MCF 10A (cell line): ENCODE results near the gene MKRN1. TPM values are rescaled to one million over a fixed set of nuclear protein-coding genes. Genes with fewer than 3 reads are reported as not detected.
"Not testable (repeated sequence)": the region's sequence is repeated elsewhere in the genome, so short reads cannot be mapped to it uniquely, and the experiment has no call there.

Experiments used
- BruUV-seq: library from RNA; stranded (reverse); fragments of 400-500 nt; replicated peaks from 2 replicates; lab custom pipeline; 2021; lab: Mats Ljungman, UMichigan
- CTCF ChIA-PET: fragments of 300-600 bp; sonication (Branson Sonifier 250); formaldehyde crosslinking; extraction: SDS; loops from one replicate; lab custom pipeline; 2021; ENCODE audit warnings: antibody characterized with exemption, inconsistent platforms; lab: Yijun Ruan, JAX
- POLR2A ChIA-PET: fragments of 300-600, 350-650 bp; sonication (Branson Sonifier 250); formaldehyde crosslinking; extraction: SDS; loops from one replicate; lab custom pipeline; 2020; ENCODE audit warnings: antibody characterized with exemption, inconsistent platforms; lab: Yijun Ruan, JAX
- DNase-seq: peaks from one replicate; pipeline ENCODE4 v3.0.0-alpha.2; 2018; ENCODE audit not compliant: unreplicated experiment
- H3K27ac Mint-ChIP-seq: one replicate; pipeline ENCODE4 v1.8.0; 2022; ENCODE audit warnings: mild to moderate bottlenecking, low read depth, mixed read lengths; ENCODE audit not compliant: unreplicated experiment
- H3K27me3 Mint-ChIP-seq: one replicate; pipeline ENCODE4 v1.8.0; 2022; ENCODE audit warnings: mixed read lengths; ENCODE audit not compliant: insufficient read depth, unreplicated experiment
- H3K36me3 Mint-ChIP-seq: one replicate; pipeline ENCODE4 v1.8.0; 2022; ENCODE audit warnings: mild to moderate bottlenecking, moderate library complexity, mixed read lengths; ENCODE audit not compliant: insufficient read depth, unreplicated experiment
- H3K4me1 Mint-ChIP-seq: one replicate; pipeline ENCODE4 v1.8.0; 2022; ENCODE audit warnings: mixed read lengths; ENCODE audit not compliant: insufficient read depth, unreplicated experiment
- H3K4me3 Mint-ChIP-seq: one replicate; pipeline ENCODE4 v1.8.0; 2022; ENCODE audit warnings: mild to moderate bottlenecking, moderate library complexity, mixed read lengths; ENCODE audit not compliant: unreplicated experiment
- H3K9me3 Mint-ChIP-seq: one replicate; pipeline ENCODE4 v1.8.0; 2022; ENCODE audit warnings: mixed read lengths; ENCODE audit not compliant: unreplicated experiment
- intact Hi-C: fragments of 100-400 bp; cut with micrococcal nuclease; formaldehyde crosslinking; loops from 2 replicates; pipeline ENCODE4 v1.14.1; 2022
- total RNA-seq: library from RNA; stranded (reverse); gene quantifications from 2 replicates; pipeline ENCODE4 v1.2.3, GENCODE V29; 2022
- TF ChIP-seq, protein P1 (sequence below): fragments of 200-600 bp; IDR thresholded peaks from one replicate; pipeline ENCODE4 v1.8.0; 2022; ENCODE audit warnings: antibody characterized with exemption, mild to moderate bottlenecking; ENCODE audit not compliant: unreplicated experiment

Gene MKRN1
- total RNA-seq, 1 experiment from 2014 or later = 65.5 TPM

DNA sequence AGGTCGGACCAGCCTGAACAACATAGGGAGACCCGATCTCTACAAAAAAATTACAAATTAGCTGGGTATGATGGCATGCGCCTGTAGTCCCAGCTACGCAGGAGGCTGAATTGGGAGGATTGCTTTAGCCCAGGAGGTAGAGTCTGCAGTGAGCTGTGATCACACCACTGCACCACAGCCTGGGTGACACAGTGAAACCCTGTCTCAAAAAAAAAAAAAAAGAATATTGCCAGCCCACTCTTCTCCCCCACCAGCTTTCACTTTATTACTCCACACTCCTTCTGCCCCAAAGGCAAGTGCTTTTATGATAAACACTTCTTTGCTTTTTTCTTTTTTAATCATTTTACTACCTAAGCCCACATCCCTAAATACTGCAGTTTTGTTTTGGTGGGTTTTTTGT lies 60.7 kb downstream of the MKRN1 start:
- Mint-ChIP-seq H3K27ac (no peak overlapping the region), H3K9me3 (no peaks in the 10 kb centered on the region), H3K4me1 (no peaks in the 10 kb centered on the region), H3K4me3 (no peak overlapping the region), H3K36me3 (no peaks in the 10 kb centered on the region), H3K27me3 (peaks cover 12% of the 10 kb centered on the region)
- no TSS peak for BruUV-seq
- ChIA-PET POLR2A (no interaction called here), CTCF (interaction anchor here (1.1 kb wide), 1 partner anchor 20 kb away, joined by 3 read pairs; no protein-coding TSS in a partner anchor)
- TF ChIP-seq, protein P1, sequence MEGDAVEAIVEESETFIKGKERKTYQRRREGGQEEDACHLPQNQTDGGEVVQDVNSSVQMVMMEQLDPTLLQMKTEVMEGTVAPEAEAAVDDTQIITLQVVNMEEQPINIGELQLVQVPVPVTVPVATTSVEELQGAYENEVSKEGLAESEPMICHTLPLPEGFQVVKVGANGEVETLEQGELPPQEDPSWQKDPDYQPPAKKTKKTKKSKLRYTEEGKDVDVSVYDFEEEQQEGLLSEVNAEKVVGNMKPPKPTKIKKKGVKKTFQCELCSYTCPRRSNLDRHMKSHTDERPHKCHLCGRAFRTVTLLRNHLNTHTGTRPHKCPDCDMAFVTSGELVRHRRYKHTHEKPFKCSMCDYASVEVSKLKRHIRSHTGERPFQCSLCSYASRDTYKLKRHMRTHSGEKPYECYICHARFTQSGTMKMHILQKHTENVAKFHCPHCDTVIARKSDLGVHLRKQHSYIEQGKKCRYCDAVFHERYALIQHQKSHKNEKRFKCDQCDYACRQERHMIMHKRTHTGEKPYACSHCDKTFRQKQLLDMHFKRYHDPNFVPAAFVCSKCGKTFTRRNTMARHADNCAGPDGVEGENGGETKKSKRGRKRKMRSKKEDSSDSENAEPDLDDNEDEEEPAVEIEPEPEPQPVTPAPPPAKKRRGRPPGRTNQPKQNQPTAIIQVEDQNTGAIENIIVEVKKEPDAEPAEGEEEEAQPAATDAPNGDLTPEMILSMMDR = no peak
- no peak for DNase-seq
- intact Hi-C loops = no loop called here

DNA sequence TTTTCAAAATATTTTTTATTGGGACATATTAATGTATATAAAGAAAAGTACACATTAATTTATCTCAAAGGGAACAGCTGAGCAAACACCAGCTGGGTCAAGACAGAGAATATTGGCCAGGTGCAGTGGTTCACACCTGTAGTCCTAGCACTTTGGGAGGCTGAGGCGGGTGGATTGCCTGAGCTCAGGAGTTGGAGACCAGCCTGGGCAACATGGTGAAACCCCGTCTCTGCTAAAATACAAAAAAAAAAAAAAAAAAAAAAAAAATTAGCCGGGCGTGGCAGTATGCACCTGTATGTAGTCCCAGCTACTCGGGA lies 61.2 kb downstream of the MKRN1 start:
- H3K9me3 Mint-ChIP-seq, DNase-seq, BruUV-seq, POLR2A ChIA-PET, H3K27ac Mint-ChIP-seq, intact Hi-C loops, H3K4me3 Mint-ChIP-seq, H3K4me1 Mint-ChIP-seq, H3K36me3 Mint-ChIP-seq: not testable (repeated sequence)
- CTCF ChIA-PET = interaction anchor here (0.8 to 1.1 kb wide), 2 partner anchors 20 to 75 kb away, joined by 3 to 4 read pairs; no protein-coding TSS in a partner anchor
- H3K27me3 Mint-ChIP-seq = peaks cover 12% of the 10 kb centered on the region

DNA sequence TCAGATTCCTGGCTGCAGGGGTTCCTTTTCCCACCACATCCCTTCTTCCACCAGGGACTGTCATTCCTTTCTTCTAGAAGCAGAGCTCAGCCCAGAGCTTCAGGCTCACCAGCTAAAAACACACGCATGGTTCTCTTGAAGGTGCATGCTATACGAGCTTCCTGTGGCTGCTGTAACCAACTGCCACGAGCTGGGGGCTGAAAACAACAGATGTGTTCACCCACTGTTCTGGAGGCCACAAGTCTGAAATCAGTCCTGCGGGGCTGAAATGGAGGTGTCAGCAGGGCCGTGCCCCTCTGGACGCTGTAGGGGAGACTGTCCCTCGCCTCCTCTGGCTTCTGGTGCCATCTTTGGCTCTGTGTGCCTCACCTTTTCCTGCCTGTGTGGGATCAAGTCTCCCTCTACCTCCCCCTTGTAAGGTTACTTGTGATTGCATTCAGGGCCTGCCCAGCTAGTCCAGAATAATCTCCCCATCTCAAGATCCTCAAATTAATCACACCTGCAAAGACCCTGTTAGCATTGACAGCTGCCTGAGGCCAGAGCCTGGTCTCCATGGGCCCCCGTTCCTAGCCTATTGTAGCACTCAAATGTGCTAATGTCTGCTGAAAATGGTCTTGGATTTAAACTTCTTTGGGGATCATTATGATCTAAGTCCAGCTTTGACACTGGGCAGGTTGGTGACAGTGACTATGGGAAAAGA lies 61.7 kb downstream of the MKRN1 start:
- DNase-seq = no peak
- intact Hi-C loops = no loop called here
- Mint-ChIP-seq H3K27ac (no peak overlapping the region), H3K4me3 (no peak overlapping the region), H3K4me1 (no peaks in the 10 kb centered on the region), H3K27me3 (peaks cover 12% of the 10 kb centered on the region), H3K36me3 (no peaks in the 10 kb centered on the region), H3K9me3 (no peaks in the 10 kb centered on the region)
- TF ChIP-seq, protein P1 = no peak
- BruUV-seq = no TSS peak
- ChIA-PET CTCF (interaction anchor here (0.6 to 1.1 kb wide), 6 partner anchors 21 to 1132 kb away, joined by 3 to 7 read pairs (median 4); no protein-coding TSS in a partner anchor), POLR2A (no interaction called here)

DNA sequence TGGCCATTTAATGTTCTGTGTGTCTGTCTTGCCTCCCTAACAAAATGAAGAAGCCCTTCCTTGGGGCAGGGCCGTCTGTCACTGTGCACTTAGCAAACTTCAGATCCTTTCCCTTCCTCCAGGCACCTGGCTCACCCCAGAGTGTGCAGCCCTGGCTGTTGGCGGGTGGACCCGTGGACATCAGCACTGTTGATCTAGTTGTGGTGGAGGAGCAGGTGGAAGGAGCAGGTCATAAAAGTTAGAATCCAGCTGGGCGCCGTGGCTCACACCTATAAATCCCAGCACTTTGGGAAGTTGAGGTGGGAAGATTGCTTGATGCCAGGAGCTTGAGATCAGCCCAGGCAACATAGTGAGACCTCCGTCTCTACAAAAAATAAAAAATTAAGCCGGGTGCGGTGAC lies 62.7 kb downstream of the MKRN1 start:
- peaks cover 12% of the 10 kb centered on the region for H3K27me3 Mint-ChIP-seq
- H3K9me3 Mint-ChIP-seq = no peaks in the 10 kb centered on the region
- ChIA-PET POLR2A (no interaction called here), CTCF (interaction anchor here (1.2 kb wide), 1 partner anchor 197 kb away, joined by 3 read pairs; no protein-coding TSS in a partner anchor)
- TF ChIP-seq, protein P1 = no peak
- H3K27ac Mint-ChIP-seq = no peak overlapping the region
- no peaks in the 10 kb centered on the region for H3K4me1 Mint-ChIP-seq
- BruUV-seq = no TSS peak
- DNase-seq = no peak
- H3K36me3 Mint-ChIP-seq = no peaks in the 10 kb centered on the region
- intact Hi-C loops = no loop called here
- H3K4me3 Mint-ChIP-seq = no peak overlapping the region

DNA sequence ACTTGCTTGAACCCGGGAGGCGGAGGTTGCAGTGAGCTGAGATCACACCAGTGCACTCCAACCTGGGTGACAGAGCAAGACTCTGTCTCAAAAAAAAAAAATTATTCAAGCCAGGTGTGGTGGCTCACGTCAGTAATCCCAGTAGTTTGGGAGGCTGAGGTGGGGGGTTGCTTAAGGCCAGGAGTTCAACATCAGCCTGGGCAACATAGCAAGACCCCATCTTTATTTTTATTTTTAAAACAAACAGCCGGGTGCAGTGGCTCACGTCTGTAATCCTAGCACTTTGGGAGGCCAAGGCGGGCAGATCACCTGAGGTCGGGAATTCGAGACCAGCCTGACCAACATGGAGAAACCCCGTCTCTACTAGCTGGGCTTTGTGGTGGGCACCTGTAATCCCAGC lies 63.5 kb downstream of the MKRN1 start:
- H3K4me3 Mint-ChIP-seq, intact Hi-C loops, H3K9me3 Mint-ChIP-seq, POLR2A ChIA-PET, H3K27ac Mint-ChIP-seq, H3K4me1 Mint-ChIP-seq, DNase-seq, BruUV-seq, H3K36me3 Mint-ChIP-seq: not testable (repeated sequence)
- H3K27me3 Mint-ChIP-seq = peaks cover 12% of the 10 kb centered on the region
- CTCF ChIA-PET = interaction anchor here (0.6 to 0.7 kb wide), 2 partner anchors 199 to 229 kb away, joined by 4 to 6 read pairs; no protein-coding TSS in a partner anchor
